GM10266 (cell line): ENCODE results near the gene SIPA1.

Experiments
- DNase-seq: peaks from one replicate; pipeline ENCODE4 v3.0.0; 2012; ENCODE audit errors: extremely low spot score
- TF ChIP-seq, protein P1 (sequence below): IDR thresholded peaks from 2 replicates; pipeline ENCODE4 v1.5.1; 2012; ENCODE audit warnings: mild to moderate bottlenecking, low read depth; ENCODE audit not compliant: control insufficient read depth, insufficient read depth; ENCODE audit errors: missing control alignments

SIPA1 gene, protein sequence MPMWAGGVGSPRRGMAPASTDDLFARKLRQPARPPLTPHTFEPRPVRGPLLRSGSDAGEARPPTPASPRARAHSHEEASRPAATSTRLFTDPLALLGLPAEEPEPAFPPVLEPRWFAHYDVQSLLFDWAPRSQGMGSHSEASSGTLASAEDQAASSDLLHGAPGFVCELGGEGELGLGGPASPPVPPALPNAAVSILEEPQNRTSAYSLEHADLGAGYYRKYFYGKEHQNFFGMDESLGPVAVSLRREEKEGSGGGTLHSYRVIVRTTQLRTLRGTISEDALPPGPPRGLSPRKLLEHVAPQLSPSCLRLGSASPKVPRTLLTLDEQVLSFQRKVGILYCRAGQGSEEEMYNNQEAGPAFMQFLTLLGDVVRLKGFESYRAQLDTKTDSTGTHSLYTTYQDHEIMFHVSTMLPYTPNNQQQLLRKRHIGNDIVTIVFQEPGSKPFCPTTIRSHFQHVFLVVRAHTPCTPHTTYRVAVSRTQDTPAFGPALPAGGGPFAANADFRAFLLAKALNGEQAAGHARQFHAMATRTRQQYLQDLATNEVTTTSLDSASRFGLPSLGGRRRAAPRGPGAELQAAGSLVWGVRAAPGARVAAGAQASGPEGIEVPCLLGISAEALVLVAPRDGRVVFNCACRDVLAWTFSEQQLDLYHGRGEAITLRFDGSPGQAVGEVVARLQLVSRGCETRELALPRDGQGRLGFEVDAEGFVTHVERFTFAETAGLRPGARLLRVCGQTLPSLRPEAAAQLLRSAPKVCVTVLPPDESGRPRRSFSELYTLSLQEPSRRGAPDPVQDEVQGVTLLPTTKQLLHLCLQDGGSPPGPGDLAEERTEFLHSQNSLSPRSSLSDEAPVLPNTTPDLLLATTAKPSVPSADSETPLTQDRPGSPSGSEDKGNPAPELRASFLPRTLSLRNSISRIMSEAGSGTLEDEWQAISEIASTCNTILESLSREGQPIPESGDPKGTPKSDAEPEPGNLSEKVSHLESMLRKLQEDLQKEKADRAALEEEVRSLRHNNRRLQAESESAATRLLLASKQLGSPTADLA

GRCh38 chr11:65637794-65638419 lies at the start of gene SIPA1:
TSS of gene SIPA1 (plus strand) at chr11:65638101. CDS start at chr11:65640922, 2,821 bp downstream.
- TF ChIP-seq, protein P1, sequence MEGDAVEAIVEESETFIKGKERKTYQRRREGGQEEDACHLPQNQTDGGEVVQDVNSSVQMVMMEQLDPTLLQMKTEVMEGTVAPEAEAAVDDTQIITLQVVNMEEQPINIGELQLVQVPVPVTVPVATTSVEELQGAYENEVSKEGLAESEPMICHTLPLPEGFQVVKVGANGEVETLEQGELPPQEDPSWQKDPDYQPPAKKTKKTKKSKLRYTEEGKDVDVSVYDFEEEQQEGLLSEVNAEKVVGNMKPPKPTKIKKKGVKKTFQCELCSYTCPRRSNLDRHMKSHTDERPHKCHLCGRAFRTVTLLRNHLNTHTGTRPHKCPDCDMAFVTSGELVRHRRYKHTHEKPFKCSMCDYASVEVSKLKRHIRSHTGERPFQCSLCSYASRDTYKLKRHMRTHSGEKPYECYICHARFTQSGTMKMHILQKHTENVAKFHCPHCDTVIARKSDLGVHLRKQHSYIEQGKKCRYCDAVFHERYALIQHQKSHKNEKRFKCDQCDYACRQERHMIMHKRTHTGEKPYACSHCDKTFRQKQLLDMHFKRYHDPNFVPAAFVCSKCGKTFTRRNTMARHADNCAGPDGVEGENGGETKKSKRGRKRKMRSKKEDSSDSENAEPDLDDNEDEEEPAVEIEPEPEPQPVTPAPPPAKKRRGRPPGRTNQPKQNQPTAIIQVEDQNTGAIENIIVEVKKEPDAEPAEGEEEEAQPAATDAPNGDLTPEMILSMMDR: peak; percentile 27
- peak; percentile 94 for DNase-seq

DNA sequence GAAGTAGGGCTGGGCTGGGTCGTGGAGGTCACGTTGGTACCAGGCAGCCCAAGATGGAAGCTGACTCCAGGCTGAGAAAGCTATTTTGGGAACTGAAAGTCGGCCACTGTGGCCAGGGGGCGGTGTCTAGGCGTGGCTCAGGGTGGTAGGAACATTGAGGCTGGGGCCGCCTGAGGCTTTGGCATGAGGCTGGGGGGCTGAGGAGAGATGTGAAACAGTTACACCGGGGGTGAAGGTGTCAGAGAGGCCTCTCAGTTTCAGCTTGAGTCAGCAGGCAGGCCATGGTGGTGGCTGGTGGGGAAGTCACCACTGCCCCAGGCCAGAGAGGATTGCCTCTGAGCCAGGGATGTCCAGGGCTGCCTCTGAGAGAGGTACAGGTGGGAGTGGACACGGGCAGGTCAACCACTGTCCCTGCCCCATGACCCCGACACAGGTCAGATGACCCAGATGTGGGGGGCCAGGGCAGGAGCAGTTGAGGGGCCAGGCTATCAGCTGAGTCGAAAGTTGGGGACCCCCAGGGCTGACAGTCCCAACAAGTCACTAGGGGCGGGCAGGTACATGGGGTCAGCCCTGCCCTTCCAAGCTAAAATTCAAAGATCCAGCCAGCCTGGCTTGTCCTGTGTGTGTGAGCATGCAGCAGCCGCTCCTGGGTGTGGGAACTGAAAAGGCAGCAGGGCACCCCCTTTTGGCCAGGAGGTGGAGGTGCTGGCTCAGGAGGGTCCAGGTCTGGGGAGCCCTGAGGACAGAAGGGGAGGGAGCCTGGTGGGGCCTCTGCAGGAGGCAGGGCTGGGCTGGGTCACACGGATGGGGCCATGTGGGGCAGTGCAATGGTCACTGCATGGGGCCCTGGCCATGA lies 49.5 kb upstream of the SIPA1 start:
- TF ChIP-seq, protein P1: peak; percentile 80
- peak; percentile 97 for DNase-seq

DNA sequence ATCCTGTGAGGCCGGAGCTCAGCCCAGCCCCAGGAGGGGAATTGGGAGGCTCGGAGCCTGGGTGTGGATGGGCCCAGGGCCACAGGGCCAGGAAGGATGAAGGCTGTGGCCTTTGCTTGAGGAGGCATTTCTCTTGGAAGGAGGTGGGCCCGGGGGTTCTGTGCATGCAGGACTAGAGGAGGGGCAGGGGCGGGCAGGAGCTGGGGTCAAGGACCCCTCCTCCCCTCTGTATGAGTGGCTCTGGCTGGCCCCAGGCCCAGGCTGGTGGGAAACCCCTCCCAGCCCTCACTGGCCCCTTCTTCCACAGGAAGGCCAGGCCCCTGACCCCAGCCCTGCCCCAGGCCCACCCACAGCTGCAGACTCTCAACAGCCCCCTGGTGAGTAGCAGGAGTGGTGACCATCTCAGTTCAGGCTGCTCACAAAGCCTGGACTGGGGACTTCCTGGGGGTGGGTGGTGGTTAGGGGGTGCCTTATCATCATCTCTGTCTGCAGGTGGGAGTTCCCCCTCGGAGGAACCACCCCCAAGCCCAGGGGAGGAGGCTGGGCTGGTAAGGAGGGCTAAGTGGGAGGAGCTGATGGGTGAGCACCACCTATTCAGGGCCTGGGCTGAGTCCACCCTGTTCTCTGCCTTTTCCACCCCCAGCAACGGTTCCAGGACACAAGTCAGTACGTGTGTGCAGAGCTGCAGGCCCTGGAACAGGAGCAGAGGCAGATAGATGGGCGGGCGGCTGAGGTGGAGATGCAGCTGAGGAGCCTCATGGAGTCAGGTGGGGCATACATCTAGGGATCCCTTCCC lies 48.3 kb upstream of the SIPA1 start:
- peak; percentile 89 for DNase-seq
- TF ChIP-seq, protein P1: no peak

GRCh38 chr11:65590240-65590738 lies 47.6 kb upstream of the SIPA1 start:
- TF ChIP-seq, protein P1: no peak
- DNase-seq: no peak

DNA sequence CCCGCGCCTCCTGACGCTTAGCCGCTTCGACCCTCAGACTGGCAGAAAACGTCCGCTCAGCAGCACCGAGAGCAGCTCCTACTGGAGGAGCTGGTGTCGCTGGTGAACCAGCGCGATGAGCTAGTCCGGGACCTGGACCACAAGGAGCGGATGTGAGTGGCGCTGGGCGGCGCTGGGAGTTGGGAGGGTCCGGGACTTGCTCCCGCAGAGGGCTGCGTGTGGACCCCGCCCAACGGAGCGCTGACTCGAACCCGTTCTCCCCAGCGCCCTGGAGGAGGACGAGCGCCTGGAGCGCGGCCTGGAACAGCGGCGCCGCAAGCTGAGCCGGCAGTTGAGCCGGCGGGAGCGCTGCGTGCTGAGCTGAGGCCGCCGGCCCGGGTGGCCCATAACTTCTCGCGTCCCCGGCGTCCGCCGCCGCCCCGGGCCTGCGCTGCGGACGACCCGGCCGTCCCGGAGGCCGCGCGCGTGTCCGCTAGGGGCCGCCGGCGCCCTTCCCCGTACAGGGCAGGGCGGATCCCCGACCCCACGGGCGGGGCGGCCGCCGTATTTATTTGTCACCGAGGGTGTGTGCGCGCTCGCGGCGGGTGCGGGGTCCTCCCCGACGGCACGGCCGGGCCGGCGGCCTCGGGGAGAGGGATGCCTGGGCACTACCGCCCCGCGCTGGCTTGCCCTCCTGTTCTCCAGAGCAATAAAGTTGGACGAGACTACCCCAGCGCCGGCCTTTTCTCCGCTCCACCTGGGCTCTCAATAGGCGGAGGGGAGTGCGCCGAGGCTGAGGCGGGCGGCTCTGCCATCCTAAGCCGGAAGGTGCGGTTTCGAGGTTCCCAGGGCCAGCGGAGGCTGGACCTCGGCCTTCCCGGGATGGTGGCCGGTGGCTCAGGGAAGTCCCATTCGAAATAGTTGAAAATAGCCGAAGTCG lies 45.7 kb upstream of the SIPA1 start:
- TF ChIP-seq, protein P1: no peak
- no peak for DNase-seq
